GM10248 (cell line): Measurements from ENCODE around the gene PPP4R2.

Source experiments
- CTCF ChIA-PET: fragments of 300-600 bp; sonication (Branson Sonifier 250); formaldehyde crosslinking; extraction: SDS; loops from one replicate; lab custom pipeline; 2021; ENCODE audit warnings: antibody characterized with exemption; lab: Yijun Ruan, JAX
- POLR2A ChIA-PET: fragments of 350-650 bp; sonication (Branson Sonifier 250); formaldehyde crosslinking; extraction: SDS; loops from one replicate; lab custom pipeline; 2020; ENCODE audit warnings: antibody characterized with exemption; lab: Yijun Ruan, JAX
- DNase-seq: peaks from one replicate; pipeline ENCODE4 v3.0.0; 2012; ENCODE audit errors: extremely low spot score
- TF ChIP-seq, protein P1 (sequence below): IDR thresholded peaks from 2 replicates; pipeline ENCODE4 v1.5.1; 2012; ENCODE audit warnings: mild to moderate bottlenecking, low read depth; ENCODE audit errors: extremely low read depth, missing control alignments, control extremely low read depth

PPP4R2 gene

DNA sequence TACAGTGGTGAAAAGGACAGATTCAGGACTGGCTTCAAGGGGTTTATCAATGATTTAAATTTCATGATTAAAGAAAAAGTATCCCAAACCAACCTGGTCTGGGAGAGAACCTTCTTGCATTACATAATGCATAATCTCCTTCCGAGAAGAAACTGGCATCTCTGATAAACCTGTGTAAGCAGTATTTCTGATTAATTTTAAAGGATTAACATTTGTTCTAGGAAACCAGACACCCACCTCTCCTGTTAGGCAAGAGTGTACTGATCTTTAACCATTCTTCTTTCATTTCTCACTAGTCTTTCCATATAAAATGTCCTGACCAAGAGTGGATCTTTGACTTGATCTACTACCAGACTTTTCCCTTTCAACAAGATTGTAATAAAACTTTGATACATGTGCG, 22.8 kb upstream of the PPP4R2 start:
- no peak for DNase-seq
- CTCF ChIA-PET = no interaction called here
- TF ChIP-seq, protein P1, sequence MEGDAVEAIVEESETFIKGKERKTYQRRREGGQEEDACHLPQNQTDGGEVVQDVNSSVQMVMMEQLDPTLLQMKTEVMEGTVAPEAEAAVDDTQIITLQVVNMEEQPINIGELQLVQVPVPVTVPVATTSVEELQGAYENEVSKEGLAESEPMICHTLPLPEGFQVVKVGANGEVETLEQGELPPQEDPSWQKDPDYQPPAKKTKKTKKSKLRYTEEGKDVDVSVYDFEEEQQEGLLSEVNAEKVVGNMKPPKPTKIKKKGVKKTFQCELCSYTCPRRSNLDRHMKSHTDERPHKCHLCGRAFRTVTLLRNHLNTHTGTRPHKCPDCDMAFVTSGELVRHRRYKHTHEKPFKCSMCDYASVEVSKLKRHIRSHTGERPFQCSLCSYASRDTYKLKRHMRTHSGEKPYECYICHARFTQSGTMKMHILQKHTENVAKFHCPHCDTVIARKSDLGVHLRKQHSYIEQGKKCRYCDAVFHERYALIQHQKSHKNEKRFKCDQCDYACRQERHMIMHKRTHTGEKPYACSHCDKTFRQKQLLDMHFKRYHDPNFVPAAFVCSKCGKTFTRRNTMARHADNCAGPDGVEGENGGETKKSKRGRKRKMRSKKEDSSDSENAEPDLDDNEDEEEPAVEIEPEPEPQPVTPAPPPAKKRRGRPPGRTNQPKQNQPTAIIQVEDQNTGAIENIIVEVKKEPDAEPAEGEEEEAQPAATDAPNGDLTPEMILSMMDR = no peak
- POLR2A ChIA-PET = no interaction called here

DNA sequence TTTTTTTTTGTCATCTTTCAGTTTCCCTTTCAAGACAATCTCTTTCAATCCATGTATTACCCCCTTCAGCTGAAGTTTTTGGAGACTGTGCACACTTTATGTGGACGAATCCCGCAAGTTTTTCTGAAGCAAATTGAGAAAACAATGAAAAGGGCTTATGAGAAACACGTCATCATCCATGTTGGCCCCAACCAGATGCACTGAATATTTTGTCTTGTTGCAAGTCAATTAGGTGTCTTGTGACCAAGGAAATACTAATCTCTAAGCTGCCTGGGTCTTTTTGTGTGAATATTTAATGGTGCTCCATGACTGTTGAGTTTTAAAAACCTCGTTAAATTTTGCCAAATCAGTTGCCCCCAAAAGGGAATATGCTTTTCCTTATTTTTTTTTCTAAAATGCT, 21.7 kb upstream of the PPP4R2 start:
- TF ChIP-seq, protein P1 = no peak
- ChIA-PET POLR2A (no interaction called here), CTCF (interaction anchor here (1.0 to 1.5 kb wide), 2 partner anchors 9 to 19 kb away, joined by 3 read pairs; no protein-coding TSS in a partner anchor)
- no peak for DNase-seq

DNA sequence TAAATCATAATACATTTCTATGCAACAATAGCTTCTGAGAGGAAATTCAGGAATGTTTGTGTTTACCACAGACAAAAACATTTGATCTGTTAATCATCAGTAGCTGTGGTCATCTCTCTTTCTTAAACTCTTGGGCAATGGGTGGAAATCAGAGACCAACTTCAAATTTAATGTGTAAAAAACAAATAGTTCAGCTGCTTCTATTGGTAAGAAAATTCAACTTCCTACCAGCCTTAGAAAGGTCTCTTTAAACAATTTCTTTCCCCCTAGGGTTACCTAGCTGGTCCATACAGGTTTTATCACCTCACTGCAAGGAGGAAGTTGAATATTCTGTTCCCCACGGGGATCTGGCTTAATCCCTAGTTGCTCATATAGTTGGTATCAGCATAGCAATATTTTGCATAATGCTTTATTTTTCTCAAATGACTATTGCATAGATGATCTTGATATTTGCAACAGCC, 20.3 kb upstream of the PPP4R2 start:
- POLR2A ChIA-PET = no interaction called here
- TF ChIP-seq, protein P1 = no peak
- CTCF ChIA-PET = interaction anchor here (0.8 to 0.9 kb wide), 2 partner anchors 15 to 44 kb away, joined by 3 read pairs; no protein-coding TSS in a partner anchor
- no peak for DNase-seq

DNA sequence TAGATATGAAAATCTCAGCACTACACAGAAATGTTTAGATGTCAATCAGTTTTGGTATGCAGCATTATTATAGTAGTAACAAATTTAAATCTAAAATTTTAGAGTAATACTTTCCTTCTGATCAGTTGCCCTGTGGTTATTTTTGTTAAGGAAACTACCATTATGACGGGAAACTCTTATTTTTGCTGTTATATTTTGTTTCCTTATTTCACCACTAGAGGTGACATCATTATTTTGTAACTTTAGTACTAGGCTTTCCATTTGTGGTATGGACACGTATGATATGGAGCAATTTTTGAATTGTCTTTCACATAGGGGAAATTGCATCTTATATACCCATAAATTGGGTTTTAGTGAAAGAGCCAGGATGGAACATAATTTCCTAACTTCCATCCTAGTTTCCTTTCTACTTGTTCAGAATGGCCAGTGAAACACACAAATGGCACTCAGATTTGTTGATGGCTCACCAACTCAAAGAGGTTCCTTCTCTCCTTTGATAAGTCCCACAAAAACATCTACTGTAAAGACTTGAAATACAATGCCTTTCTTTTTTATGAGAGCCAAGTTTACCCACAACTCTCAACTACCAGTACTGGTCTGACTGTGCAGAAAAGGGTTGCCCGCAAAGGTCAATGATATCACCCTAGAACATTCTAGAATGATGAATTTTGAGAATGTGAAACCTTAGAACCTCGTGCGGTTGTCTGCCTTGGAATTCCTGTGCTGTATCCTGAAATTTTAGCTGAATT, 19.4 kb upstream of the PPP4R2 start:
- TF ChIP-seq, protein P1 = no peak
- CTCF ChIA-PET = interaction anchor here (0.7 to 1.1 kb wide), 2 partner anchors 10 to 60 kb away, joined by 3 to 8 read pairs; no protein-coding TSS in a partner anchor
- peak; percentile 28 for DNase-seq
- POLR2A ChIA-PET = no interaction called here

DNA sequence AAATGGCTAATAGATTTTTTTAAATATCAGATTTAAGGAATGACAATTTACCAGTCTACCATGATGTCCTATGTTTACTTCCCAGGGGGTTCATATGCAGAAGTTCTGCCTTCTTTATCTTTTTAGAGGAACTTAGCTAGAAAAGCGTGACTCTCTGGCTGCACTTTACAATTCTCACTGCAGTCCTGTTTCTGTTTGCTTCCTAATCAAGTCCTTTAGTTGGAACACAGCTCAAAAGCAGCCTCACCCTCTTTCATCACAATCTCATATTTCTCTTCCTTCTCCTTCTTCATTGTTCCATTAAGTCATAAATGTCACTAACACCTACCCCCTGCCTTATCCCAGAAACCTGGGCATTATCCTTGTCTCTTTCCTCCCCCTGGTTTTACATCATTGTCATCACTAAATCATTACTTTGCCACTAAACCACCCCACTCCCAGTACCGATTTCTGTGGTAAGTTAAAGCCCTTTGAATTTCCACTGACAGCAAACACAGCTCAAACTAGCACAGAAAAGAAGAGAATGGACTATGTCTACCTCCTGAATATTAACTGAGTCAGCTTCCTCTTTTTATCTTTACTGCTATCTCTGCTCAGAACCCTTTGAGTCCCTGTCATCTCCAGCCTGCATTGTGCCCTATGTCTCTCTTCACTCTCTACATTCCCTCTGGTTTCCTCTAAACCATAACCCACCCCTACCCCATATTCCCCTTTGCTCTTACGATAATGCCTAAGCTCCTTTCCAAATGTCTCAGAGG, 13.8 kb upstream of the PPP4R2 start:
- POLR2A ChIA-PET = no interaction called here
- TF ChIP-seq, protein P1 = no peak
- no peak for DNase-seq
- CTCF ChIA-PET = interaction anchor here (1.4 to 2.2 kb wide), 4 partner anchors 9 to 17 kb away, joined by 3 to 8 read pairs (median 4); partner anchors contain the start of gene PPP4R2

DNA sequence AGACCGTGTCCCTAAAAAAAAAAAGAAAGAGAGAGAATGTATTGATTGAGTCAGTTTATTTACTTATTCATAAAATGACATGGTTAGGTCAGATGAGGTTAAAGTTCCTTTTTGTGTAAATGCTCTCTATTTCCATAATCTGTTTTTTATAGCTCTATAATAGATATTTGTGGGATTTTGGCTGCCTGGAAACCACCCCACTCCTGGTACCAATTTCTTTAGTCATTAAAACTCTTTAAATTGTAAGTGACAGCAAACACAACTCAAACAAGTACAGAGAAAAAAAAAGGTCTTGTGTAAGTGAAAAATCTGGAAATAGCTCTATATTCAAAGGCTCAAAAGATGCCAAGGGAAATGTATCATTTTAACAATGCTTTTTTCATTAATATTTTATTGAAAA, 11.0 kb upstream of the PPP4R2 start:
- no peak for DNase-seq
- ChIA-PET CTCF (interaction anchor here (0.7 kb wide), 1 partner anchor 10 kb away, joined by 4 read pairs; the partner anchor contains the start of gene PPP4R2), POLR2A (no interaction called here)
- TF ChIP-seq, protein P1 = no peak
